CD1c-positive myeloid dendritic cell (primary cell): ENCODE results near the gene CACNA1G.

Experiments
- DNase-seq: peaks from one replicate; pipeline ENCODE4 v3.0.0-alpha.2; 2016; ENCODE audit errors: extremely low spot score

CACNA1G gene

DNA sequence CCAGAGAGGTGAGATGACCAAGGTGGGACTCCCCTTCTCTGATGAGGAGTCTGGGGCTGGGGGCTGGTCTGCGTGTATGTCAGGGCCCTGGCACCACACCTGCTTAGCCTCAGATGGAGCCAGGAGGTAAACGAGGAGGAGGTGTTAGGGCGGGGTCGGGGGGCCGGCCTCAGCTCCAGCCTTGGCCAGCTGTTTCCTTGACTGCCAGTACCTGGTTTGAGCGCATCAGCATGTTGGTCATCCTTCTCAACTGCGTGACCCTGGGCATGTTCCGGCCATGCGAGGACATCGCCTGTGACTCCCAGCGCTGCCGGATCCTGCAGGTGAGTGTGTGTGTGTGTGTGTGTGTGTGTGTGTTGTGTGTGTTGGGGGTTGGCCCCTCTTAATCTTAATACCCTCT lies 8.1 kb downstream of the CACNA1G start:
- no peak for DNase-seq

DNA sequence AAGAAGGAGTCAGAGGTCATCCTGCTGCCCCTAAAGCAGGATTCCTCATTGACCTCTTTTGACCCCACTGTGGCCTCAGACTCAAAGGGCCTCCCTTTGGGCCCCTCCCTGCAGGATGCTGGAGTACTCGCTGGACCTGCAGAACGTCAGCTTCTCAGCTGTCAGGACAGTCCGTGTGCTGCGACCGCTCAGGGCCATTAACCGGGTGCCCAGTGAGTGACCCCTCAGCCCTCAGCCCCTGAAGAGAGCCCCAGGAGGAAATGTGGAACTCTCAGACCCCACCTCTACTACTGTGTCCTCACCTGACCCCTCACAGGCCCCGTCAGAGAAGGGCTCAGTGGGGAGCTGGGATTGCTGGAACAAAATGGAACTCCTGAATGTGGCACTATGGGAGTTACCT lies 9.1 kb downstream of the CACNA1G start:
- no peak for DNase-seq

DNA sequence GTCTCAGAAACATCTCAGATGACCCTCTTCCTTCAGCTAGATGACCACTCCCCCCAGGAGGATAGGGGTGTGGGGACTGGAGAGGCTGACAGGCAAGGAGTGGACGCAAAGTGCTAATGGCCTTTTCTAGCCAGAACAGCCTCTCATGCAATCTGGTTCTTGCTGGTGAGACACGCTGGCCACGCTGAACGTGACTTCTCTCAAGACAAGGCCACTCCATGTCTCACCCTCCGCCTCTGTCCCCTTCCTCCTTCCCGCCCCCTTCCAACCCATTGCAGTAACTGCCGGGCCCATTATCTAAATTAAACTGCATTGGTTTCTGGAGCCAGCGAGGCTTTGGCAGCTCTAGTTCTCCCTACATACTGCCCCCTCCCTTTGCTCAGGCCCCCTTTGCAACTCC lies 9.5 kb downstream of the CACNA1G start:
- no peak for DNase-seq

DNA sequence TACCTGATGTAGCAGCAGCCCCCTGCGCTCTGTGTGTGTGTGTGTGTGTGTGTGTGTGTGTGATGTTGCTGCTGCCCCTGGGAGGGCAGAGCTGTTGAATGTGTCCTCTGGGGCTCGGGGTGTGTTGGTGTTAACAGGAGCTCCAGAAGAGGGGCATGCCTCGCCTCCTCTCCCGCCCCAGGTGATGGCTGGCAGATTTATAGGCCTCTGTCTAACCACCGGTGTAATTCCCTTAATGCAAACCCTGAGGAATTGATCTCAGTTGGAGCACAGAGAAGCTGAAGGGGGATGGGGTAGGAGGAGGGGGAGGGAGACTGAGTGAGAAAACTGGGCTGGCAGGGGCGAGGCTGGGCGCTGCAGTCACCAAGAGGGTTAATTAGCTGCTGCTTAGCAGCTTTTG lies 10.0 kb downstream of the CACNA1G start:
- no peak for DNase-seq

DNA sequence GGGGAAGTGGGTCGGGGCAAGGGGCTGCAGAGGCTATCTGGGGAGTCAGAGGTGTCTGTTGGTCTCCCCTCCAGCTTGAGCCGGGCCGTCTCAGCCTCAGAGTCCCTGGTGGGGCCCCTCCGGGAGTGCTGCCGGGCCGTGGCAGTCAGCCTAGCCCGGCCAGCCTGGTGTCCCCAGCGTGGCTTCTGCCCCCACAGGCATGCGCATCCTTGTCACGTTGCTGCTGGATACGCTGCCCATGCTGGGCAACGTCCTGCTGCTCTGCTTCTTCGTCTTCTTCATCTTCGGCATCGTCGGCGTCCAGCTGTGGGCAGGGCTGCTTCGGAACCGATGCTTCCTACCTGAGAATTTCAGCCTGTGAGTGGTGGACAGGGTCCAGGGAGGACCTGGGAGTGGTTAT lies 11.2 kb downstream of the CACNA1G start:
- DNase-seq = no peak

DNA sequence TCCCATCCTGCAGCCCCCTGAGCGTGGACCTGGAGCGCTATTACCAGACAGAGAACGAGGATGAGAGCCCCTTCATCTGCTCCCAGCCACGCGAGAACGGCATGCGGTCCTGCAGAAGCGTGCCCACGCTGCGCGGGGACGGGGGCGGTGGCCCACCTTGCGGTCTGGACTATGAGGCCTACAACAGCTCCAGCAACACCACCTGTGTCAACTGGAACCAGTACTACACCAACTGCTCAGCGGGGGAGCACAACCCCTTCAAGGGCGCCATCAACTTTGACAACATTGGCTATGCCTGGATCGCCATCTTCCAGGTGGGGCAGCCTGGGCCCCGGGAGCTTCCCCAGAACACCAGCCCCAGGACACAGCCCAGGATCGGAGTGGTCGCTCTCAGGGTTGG lies 12.0 kb downstream of the CACNA1G start:
- no peak for DNase-seq

DNA sequence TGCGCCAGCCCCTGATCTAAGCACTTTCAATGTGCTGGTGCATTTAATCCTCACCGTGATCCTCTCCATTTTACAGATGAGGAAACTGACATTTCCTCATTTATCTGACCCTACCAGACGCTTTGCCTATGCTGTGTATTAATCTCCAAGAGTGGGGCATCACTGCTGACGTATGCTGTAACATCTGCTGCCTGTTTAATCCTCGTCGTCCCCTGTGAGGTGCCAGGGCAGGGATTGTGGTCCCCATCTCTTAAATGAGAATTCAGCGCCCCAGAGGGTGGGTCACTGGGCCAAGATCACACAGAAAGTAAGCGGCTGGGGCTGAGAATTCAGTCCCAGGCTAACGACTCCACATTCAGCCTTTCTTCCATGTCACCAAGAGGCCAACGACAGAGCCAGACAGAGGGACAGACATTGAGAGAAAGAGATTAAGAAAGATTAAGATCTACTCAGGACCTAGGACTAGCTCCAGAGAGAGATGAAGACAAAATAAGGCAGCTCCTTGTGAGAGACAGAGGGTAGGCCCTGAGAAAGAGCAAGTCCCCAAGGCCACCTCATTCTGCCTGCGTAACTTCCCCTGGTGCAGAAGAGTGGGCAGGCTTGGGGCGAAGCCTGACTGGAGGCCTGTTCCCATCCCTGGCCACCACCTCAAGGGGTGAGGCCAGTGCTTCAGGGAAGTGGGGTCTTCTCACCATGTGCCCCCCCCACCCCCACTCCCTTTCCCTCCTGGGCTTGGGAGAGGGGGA lies 13.5 kb downstream of the CACNA1G start:
- peak; percentile 29 for DNase-seq

DNA sequence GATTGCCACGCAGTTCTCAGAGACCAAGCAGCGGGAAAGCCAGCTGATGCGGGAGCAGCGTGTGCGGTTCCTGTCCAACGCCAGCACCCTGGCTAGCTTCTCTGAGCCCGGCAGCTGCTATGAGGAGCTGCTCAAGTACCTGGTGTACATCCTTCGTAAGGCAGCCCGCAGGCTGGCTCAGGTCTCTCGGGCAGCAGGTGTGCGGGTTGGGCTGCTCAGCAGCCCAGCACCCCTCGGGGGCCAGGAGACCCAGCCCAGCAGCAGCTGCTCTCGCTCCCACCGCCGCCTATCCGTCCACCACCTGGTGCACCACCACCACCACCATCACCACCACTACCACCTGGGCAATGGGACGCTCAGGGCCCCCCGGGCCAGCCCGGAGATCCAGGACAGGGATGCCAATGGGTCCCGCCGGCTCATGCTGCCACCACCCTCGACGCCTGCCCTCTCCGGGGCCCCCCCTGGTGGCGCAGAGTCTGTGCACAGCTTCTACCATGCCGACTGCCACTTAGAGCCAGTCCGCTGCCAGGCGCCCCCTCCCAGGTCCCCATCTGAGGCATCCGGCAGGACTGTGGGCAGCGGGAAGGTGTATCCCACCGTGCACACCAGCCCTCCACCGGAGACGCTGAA lies 15.2 kb downstream of the CACNA1G start:
- no peak for DNase-seq

DNA sequence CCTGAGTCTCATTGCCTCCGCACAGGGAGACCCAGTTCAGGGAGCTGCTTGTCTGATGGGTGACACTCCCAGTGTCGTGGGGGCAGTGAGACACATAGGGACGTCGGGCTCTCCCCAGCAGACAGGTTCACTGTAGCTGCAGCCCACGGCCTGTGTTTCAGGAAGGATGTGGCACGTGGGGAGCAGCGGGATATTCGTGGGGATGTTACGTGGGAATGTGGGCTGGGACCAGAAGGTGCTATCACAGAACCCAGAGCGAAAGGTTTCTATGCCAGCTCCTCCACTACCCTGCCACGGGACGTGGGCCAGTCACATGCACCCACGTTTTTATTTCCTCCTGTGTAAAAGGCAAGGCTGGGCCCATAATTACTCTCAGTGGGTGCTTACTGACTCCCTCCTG lies 16.3 kb downstream of the CACNA1G start:
- no peak for DNase-seq

DNA sequence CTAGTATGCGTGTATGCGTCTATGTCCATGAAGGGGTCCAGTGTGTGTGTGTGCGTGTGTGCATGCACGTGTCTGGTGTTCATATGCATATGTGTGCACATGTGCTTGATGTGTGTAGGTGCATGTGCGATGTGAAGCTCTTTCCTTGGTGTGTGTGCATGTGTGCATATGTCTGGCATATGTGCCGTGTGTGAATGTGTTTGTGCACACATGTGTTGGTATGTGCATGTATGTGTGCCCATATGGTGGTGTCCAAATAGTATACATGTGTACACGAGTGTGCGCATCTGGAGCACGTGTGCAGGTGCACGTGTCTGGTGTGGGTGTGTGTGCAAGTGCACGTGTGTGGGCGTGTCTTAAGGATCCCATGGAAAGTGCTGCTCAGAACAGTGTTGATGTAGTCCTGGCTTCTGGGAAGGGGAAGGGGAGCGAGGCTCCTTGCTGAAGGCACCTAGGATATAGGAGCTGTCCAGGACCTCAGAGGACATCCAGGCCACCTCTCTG lies 17.0 kb downstream of the CACNA1G start:
- no peak for DNase-seq

DNA sequence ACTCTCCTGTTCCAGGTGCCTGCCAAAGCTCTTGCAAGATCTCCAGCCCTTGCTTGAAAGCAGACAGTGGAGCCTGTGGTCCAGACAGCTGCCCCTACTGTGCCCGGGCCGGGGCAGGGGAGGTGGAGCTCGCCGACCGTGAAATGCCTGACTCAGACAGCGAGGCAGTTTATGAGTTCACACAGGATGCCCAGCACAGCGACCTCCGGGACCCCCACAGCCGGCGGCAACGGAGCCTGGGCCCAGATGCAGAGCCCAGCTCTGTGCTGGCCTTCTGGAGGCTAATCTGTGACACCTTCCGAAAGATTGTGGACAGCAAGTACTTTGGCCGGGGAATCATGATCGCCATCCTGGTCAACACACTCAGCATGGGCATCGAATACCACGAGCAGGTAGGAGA lies 17.7 kb downstream of the CACNA1G start:
- no peak for DNase-seq

DNA sequence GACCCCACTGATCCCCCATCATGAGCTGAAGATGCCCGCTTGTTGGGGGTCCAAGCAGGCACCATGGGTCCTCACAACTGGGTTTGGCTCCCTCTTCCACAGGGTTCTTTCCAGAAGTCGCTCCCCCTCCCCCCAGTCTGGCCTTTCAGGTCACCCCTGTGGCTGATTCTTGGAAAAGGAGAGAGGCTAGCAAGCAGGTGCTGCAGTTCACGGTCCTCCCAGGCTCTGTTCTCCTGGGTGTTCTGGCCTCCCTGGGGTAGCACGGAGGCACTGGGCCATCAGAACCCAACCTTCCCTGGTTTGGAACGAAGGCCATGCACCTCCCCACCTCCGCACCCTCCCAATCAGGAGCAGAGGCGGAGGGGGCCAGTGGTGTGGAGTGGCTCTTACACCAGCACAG lies 18.9 kb downstream of the CACNA1G start:
- no peak for DNase-seq

DNA sequence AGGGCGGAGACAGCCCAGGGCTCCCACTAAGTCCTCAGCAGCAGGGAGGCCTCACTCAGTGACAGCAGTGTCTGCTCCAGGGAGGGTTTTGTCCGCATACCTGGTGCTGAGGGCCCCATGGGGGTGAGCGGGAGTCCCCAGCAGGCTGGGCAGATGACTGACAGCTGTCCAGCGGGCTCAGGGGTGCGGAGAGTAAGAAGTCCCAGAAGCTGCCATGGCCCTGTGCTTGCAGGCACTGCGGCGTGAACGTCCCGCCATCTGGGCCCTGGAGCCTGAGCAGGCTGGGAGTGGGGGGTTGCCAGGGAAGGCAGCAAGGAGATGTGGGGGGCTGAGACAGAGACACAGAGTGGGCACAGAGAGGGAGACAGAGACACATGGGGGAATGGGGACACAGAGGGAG lies 20.1 kb downstream of the CACNA1G start:
- no peak for DNase-seq

DNA sequence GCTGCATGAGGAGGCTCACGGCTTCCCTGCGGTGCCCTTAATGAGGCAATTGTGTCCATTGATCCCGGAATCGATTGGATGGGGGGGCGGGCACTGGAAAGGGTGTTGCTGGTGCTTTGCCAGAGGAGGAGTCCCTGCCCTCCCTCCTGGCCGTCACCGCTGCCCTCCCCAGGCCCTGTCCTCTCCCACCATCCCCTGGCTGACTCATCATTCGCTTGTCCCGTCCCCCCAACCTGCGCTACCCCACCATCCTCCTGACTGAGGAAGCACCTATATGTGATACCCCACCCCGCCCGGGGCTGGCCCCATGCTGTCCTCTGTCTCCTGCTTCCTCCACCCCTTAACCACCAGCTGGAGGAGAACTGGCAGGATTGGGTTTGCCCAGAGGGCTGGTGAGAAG lies 20.8 kb downstream of the CACNA1G start:
- DNase-seq = no peak

DNA sequence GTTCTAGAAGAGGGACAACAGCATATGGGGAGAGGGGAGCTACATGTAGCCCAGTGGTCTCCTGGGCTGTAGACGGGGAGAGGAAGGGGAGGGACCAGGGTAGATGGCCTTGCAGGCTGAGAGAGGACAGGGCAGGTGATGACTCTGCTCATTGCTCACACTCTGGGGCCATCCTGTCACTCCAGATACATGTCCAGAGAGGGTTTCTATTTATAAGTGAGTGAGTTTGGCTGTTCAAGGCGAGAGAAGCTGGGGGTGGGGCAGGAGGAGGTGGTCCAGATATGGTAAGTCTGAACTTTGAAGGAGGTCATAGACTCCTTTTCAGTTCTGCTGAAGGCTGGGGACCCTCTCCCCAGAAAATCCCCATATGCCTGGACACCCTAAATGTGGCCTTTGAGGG lies 22.2 kb downstream of the CACNA1G start:
- no peak for DNase-seq

DNA sequence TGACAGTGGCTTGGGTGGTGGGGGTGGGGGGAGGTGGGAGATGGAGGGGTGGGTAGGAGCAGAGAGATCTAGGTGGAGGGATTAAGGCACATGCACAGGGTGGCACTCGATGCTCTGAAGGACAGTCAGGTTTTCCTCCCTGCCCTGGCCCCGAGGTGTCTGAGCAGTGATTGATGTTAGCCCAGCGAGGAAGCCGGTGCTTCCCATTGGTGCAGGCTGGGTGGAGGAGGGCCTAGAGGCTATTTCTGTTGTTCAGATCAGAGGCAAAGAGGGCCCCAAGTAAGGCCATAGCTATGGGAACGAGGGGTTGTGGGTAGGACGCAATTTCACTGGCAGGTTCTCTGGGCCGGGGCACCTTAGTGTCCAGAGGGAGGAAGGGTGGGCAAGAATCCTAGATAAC lies 23.1 kb downstream of the CACNA1G start:
- no peak for DNase-seq

DNA sequence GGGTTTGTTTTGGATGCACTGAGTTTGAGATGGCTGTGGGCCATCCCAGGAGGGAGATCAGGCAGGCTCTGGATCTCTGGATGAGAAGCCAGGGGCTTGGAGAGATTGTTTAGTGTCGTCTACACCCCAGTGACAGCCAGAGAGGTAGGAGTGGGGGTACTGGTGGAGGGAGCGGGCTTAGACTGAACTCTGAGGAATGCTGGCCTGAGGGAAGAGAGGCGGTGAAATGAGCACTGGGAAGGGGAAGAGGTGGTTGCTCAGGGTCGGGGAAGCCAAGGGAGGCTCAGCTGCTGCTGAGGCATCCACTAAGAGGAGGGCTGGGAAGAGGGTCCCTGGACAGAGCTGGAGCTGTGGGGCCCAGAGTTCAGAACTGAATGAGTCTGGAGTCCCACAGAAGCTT lies 23.6 kb downstream of the CACNA1G start:
- no peak for DNase-seq

DNA sequence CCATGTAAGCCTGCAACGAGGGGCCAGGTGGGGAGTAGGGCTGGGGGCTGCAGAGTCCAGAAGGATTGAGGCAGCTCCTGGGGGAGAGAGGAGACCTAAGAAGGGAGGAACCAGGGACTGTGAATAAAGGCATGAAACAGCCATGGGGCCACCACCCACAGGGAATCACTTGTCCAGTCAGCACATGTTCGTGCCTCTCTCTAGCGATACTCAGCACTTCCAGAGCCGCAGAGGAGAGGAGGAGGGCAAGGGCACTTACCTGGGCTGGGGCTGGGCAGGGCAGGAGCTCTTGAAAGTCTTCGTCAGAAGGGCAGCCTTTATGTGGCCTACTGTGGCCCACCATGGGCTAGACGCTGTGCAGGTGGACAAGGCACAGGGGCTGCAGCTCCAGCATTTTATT lies 24.2 kb downstream of the CACNA1G start:
- DNase-seq = no peak

DNA sequence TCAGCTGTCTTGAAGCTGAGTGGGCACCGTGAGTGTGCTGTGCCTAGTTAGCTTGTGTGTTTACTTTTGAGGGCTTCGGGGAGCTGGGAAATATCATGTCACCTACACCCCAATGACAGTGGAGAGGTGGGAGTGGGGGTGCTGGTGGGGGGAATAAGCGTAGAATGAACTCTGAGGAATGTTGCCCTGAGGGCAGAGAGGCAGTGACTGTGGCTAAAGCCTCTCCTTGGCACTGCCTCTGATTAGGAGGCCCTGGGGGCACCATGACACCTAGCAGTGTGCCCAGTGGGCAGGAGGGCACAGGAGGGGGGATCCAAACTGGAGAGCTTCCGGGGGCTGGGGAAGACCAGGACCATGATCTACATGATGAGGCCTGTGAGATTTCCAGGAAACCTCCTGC lies 24.8 kb downstream of the CACNA1G start:
- DNase-seq = no peak

DNA sequence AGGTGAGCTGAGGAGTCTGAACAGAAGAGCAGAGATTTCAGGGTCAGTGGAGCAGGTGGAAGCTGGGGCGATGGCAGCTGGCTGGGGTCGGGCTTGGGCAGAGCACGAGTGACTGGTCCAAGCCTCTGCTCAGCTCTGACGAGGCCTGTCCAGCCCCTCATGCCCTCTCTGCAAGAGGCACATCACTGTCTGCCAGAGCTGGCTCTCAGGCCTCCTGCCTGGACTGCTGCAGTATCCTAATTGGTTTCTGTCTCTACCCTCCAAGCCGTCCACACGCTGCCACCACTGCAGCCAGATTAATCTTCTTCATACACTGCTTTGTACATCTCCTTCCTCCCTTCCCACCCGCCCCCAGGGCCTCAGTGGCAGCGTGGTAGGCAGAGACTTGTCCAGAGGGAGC lies 25.4 kb downstream of the CACNA1G start:
- DNase-seq = no peak

DNA sequence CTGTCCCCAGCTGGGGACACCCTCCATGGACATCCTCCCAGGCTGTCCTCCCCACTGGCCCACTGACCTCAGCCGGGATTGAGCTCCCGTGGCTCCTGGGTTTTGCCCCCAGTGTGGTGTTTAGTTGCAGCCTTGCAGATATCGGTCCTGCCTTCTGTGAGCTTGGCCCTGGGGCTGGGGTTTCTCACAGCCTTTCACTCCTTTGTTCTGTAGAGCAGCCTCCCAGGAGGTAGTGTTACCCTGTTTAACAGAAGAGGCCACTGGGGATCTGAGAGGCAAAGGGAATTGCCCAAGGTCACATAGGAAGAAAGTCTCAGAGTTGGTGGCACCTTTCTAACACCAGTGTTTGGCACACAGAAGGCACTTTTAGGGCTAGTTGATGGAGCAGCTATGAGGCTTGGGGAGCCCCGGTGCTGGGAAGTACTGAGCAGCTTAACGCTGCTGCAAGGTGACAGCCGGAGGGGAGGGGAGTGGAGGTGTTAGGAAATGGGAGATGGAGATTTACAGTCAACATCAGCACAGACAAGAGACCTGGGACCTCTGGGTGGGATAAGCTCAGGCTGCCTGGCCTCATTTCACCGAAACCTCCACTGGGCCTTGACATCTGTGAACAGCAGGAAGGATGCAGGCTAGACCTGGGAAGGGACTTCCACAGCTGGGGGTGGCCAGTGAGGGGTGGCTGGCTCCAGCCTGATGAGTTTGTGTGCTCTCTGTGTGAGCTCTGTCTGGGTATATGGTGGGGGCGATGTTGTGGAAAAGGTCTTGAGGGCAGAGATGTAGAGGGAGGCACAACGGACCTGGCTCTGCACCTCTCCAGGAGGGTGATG lies 26.1 kb downstream of the CACNA1G start:
- DNase-seq = no peak

DNA sequence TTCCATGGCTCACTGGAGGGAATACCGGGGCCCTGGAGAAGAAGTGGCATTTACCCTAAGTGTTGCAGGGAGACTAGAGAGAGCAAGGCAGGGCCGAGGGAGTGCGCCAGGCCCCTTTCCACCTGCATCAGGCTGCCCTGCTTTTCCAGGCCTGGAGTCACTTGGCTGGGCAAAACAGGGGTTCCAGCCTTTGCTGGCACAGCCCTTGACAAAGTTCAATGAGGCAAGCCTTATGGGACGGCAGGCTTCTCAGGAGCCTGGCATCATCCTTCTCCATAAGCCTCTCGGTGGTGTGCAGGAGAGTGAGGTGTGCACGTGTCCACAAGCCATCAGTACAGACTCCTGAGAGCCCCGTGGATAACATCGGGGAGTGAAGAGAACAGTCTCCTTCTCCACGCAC lies 27.1 kb downstream of the CACNA1G start:
- no peak for DNase-seq
